HG03108 (cell line): Measurements from ENCODE around the gene MSI2.
A peak's percentile ranks its signal among the peaks of the same experiment; 100 is the strongest.
"Not testable (repeated sequence)": the region's sequence is repeated elsewhere in the genome, so short reads cannot be mapped to it uniquely, and the experiment has no call there.

Source experiments
- ATAC-seq: cut with Tn5 transposase; IDR thresholded peaks from one replicate; pipeline ENCODE4 v1.9.1; 2021; ENCODE audit warnings: moderate library complexity; ENCODE audit not compliant: unreplicated experiment

The MSI2 gene

GRCh38 chr17:57255776-57256681, at the start of gene MSI2:
MSI2 (plus strand) TSS chr17:57256523; CDS start chr17:57256743, 220 bp downstream.
- ATAC-seq: peak; percentile 55

GRCh38 chr17:57206928-57207327, 49.4 kb upstream of the MSI2 start:
- ATAC-seq: no peak

- ATAC-seq: no peak
Observed at GRCh38 chr17:57207396-57207795, 48.9 kb upstream of the MSI2 start.

- no peak for ATAC-seq
Observed at GRCh38 chr17:57210224-57210553, 46.1 kb upstream of the MSI2 start.

- ATAC-seq: no peak
Observed at GRCh38 chr17:57210972-57211411, 45.3 kb upstream of the MSI2 start.

GRCh38 chr17:57211543-57211942, 44.8 kb upstream of the MSI2 start:
- ATAC-seq: no peak

- no peak for ATAC-seq
Observed at GRCh38 chr17:57213180-57213825, 43.0 kb upstream of the MSI2 start.

GRCh38 chr17:57215317-57215716, 41.0 kb upstream of the MSI2 start:
- ATAC-seq: no peak

- ATAC-seq: no peak
Observed at GRCh38 chr17:57221366-57222350, 34.7 kb upstream of the MSI2 start.

- ATAC-seq: not testable (repeated sequence)
Observed at GRCh38 chr17:57222422-57222821, 33.9 kb upstream of the MSI2 start.

GRCh38 chr17:57225127-57225526, 31.2 kb upstream of the MSI2 start:
- no peak for ATAC-seq

GRCh38 chr17:57226793-57227192, 29.5 kb upstream of the MSI2 start:
- no peak for ATAC-seq

GRCh38 chr17:57228911-57229310, 27.4 kb upstream of the MSI2 start:
- ATAC-seq: no peak

GRCh38 chr17:57234061-57234738, 22.1 kb upstream of the MSI2 start:
- no peak for ATAC-seq

GRCh38 chr17:57234739-57235092, 21.6 kb upstream of the MSI2 start:
- ATAC-seq: no peak

GRCh38 chr17:57235124-57235523, 21.2 kb upstream of the MSI2 start:
- no peak for ATAC-seq

GRCh38 chr17:57236686-57237299, 19.5 kb upstream of the MSI2 start:
- no peak for ATAC-seq

GRCh38 chr17:57240648-57241047, 15.7 kb upstream of the MSI2 start:
- no peak for ATAC-seq

GRCh38 chr17:57242148-57242547, 14.2 kb upstream of the MSI2 start:
- no peak for ATAC-seq

GRCh38 chr17:57243171-57243622, 13.1 kb upstream of the MSI2 start:
- ATAC-seq: no peak
